HG02885 (cell line): ENCODE data around the gene GORASP2.
A peak's percentile ranks its signal among the peaks of the same experiment; 100 is the strongest.
"Not testable (repeated sequence)": the region's sequence is repeated elsewhere in the genome, so short reads cannot be mapped to it uniquely, and the experiment has no call there.

Experiments used
- ATAC-seq: cut with Tn5 transposase; IDR thresholded peaks from one replicate; pipeline ENCODE4 v1.9.1; 2021; ENCODE audit warnings: mild to moderate bottlenecking; ENCODE audit not compliant: unreplicated experiment, poor library complexity

Gene GORASP2

DNA sequence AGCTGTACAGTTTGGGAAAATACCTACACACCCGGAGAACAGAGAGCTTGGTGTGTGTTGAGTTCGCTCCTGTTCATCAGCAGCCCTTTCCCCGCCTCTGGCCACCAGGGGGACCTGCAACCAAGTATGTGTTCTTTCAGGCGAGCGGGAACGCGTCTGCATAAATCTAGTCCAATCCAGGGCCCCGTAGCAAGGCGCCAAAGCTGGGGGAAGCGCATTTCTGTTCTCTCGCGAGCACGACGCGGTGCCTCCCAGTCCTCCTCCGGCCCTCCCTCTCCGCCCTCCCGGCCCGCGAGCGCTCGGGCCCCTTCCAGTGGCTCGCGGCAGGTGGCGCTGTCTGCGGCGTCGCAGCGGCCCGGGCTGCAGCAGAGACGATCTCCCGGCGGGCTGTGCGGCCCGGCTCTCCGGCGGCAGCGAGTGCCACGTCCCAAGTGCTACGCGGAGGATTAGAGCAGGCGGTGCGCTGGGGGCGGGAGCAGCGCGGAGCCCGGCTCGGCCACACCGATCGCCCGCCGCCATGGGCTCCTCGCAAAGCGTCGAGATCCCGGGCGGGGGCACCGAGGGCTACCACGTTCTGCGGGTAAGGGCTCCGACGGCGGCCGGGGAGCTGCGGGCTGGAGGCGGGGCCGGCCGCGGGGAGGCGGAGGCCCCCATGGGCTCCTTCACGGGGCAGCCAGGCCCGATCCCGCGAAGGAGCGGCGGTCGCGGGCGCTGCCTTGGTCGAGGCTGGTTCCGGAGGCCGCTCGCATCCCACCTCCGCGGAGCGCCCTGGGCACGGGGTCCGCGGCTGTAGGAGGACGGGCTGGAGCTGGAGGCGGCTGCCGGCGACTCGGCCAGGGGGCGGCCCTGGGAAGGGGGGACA is at the start of gene GORASP2:
GORASP2 (plus strand) TSS at position 430 of the 862 bp plus-strand sequence; CDS start at position 518, 88 bp downstream.
- peak; percentile 91 for ATAC-seq

GRCh38 chr2:170881840-170882239 is 47.2 kb upstream of the GORASP2 start:
- no peak for ATAC-seq

DNA sequence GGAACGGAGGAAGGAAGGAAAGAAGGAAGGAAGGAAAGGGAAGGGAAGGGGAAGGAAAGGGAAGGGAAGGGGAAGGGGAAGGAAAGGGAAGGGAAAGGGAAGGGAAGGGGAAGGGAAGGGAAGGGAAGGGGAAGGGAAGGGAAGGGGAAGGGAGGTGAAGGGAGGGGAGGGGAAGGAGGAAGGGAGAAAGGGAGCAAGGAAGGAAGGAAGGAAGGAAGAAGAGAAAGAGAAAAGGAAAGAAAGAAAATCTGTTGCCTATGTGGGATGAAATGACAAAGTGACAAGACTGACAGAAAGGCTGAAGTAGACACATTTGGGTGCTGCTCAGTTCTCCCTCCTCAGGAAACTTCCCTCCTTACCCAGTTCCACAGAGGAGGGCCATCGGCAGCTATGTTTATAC is 46.3 kb upstream of the GORASP2 start:
- no peak for ATAC-seq

DNA sequence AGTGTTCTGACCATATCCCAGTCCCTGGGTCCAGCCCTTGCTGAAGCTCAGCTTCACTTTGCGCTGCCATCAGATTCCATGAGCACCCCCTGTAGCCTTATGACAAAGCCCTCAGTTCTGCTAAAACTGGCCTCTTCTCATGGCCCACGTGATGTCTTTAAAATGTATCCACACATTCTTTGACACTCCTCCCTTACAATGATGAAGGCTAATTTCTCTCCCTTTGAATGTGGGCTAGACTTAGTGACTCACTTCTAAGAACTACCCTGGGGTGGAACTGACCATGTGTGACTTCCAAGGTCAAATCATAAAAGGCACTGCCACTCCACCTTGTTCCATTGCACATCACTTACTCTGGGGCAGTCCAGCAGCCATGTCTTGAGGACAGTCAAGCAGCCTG is 45.4 kb upstream of the GORASP2 start:
- ATAC-seq, result no peak

DNA sequence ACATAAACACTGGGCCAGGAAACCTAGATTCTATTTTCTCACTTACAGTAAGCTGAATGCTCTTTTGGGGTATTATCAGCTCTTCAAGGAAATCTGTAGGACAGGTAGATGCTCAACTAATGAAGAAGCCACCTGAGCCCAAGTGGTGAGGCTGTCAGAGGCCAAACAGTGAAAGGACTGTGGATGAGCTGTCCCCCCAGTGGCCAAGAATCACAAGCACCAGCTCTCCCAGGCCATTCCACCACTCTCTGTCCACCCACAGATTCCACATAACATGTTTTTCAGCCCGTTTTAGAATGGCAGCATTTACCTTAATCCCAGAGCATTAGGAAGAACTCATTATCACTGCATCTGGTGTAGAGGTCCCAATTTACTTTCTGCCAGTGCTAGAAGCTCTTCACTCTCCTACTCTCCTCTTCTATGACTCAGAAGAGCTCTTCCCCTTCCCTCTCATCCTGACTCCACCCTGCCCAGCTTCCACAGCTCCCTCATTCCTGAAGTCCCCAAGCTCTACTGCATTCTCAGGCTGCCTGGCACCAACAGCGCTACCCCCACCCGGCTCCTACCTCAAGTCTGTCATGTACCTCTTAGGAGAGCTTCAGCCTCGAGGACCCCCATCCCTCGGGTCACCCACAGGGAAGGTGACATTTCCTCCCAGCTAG is 43.8 kb upstream of the GORASP2 start:
- no peak for ATAC-seq

DNA sequence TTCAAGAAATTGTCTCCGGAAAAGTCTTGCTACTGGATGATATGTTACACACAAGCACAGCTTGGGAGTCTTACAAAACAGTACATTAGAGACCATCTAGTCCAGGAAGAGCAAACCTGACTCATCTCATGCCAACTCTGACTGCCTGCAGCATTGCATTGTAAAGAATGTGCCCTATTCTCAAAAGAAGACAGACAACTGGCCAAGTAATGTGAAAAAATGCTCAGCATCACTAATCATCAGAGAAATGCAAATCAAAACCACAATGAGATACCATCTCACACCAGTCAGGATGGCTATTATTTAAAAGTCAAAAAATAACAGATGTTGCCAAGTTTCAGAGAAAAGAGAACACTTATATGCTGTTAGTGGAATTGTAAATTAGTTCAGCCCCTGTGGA is 42.7 kb upstream of the GORASP2 start:
- ATAC-seq, result no peak

- no peak for ATAC-seq
Observed at GRCh38 chr2:170887496-170887895, 41.6 kb upstream of the GORASP2 start.

DNA sequence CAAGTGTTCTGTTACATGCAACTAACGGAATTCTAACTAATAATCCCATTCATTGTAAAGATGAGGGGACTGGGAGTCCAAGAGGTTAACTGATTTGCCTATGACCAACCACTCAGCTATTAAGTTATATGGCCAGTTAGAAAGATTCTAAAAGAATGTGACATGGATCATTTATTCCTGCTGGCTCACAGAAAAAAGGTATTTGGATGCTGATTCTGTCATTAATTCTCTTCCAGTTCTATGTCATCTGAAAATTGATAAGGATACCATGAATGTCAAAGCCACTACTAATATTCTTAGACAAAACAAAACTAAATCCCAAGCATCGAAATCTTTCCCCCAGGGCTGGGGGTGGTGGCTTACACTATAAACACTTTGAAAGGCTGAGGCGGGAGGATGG is 41.2 kb upstream of the GORASP2 start:
- no peak for ATAC-seq

DNA sequence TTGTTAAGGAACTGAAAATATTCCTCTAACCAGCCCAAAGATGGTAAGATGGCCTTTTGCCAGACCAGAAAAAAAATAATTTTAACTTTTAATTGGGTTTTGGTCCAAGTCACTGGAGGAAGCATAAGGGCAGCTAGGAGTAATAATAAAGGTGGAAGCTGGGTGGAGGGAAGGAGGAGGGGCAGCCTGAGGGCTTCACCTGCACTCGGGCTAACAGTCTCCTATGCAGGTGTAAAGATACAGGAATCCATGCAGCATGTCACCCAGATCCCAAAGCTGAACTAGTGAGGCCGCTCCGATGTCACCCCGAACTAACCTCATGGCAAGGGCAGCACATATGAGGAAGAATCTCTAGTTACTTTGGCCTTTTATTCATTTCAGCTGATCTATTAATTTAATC is 37.2 kb upstream of the GORASP2 start:
- no peak for ATAC-seq

GRCh38 chr2:170892391-170892951 is 36.6 kb upstream of the GORASP2 start:
- no peak for ATAC-seq

- no peak for ATAC-seq
Observed at GRCh38 chr2:170895023-170895757, 33.9 kb upstream of the GORASP2 start.

GRCh38 chr2:170896622-170897021 is 32.4 kb upstream of the GORASP2 start:
- no peak for ATAC-seq

DNA sequence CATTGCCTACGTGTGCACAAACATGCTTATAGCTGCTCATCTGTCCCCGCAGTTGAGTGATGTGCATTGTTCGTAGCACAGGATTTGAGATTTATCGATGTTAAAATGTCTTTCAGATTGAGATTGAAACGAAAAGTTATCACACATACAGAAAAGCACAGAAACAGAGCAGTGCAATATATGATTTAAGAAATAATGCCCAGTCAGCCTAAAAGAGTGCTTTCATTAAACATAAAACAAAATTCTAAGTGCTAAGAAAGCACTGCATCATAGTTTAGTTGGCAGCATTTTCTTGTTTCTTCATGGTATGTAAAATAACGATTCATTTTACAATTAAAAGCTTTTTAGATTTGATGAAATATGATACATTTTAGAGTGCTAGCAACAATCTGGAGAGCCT is 31.9 kb upstream of the GORASP2 start:
- no peak for ATAC-seq

GRCh38 chr2:170905864-170906263 is 23.2 kb upstream of the GORASP2 start:
- ATAC-seq, result no peak

- no peak for ATAC-seq
Observed at GRCh38 chr2:170911314-170911889, 17.7 kb upstream of the GORASP2 start.

- ATAC-seq, result not testable (repeated sequence)
Observed at GRCh38 chr2:170914994-170915666, 13.9 kb upstream of the GORASP2 start.

DNA sequence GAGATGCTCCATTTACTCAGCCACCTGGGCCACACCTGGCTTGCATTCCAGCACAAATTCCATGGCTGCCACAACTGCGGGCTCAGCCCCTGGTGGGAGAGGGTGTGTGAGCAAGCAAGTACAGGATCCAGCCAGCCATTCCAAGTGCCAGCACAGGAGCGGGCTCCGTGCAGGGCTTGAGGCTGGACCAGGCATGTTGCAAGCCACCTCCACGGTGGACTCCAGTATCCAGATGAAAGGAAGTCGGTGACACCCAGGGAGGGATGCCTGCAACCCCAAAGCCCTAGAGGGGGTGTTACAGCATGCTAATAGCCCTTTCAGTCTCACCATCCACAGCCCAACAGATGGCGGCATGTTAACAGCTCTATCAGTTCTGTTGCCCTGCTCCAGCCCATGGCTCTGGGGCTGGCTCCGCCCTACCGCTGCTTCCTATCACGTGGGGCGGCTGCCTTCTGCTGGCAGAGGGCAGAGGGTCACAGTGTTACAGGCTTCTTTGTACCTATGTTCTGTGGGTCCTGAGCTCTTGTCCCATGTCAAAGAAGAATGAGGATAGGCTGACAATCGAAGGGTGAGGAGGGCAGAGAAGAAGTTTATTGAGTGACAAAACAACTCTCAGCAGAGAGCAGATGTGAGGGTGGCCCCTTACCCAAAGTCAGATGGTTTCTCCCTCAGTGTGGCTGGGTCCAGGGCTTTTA is 11.7 kb upstream of the GORASP2 start:
- no peak for ATAC-seq

DNA sequence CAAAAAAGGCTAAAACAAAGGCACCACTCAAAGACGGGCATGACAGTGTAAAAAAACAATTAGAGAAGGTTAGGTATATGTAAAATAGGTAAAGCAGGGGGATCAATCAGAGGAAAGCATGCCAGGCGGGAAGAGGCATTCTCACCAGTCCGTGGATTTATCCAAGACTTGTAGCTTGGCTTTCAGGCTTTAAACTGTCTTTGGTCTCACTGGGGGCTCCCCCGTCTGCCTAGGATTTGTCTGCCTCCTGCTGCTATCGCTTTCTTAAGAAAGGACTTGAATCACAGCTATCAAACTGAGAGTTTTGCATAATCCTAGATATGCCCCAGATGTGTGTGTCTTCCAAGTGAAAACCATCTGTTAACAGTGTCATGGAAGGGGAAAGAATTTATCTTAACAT is 11.1 kb upstream of the GORASP2 start:
- ATAC-seq, result no peak

DNA sequence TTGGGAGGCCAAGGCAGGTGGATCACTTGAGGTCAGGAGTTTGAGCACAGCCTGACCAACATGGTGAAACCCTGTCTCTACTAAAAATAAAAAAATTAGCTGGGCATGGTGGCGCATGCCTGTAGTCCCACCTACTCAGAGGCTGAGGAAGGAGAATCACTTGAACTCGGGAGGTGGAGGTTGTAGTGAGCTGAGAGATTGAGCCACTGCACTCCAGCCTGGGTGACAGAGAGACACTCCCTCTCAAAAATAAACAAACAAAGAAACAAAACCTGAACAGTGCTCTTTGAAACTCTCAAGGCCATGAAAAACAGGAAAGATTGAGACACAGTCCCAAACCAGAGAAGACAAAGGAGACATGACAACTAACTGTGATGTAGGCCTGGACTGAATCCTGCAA is 7.2 kb upstream of the GORASP2 start:
- ATAC-seq, result not testable (repeated sequence)
